Calu3 (cell line): ENCODE results near the gene CDKN2C. TPM values are rescaled to one million over a fixed set of nuclear protein-coding genes. Genes with fewer than 3 reads are reported as not detected.
"Not testable (repeated sequence)": the region's sequence is repeated elsewhere in the genome, so short reads cannot be mapped to it uniquely, and the experiment has no call there.

Source experiments
- BruUV-seq: library from RNA; stranded (reverse); fragments of 400-500 nt; replicated peaks from 2 replicates; lab custom pipeline; 2021; lab: Mats Ljungman, UMichigan
- CTCF ChIA-PET: fragments of 300-600 bp; sonication (Branson Sonifier 250); formaldehyde crosslinking; loops from one replicate; lab custom pipeline; 2022; ENCODE audit warnings: antibody characterized with exemption; lab: Charles Lee
- DNase-seq: peaks from one replicate; pipeline ENCODE4 v3.0.0; 2022
- H3K27ac Mint-ChIP-seq: one replicate; pipeline ENCODE4 v1.8.0; 2022; ENCODE audit warnings: mixed read lengths; ENCODE audit not compliant: unreplicated experiment
- H3K27me3 Mint-ChIP-seq: one replicate; pipeline ENCODE4 v1.8.0; 2022; ENCODE audit warnings: mixed read lengths; ENCODE audit not compliant: unreplicated experiment
- H3K36me3 Mint-ChIP-seq: one replicate; pipeline ENCODE4 v1.8.0; 2022; ENCODE audit warnings: mild to moderate bottlenecking, moderate library complexity, mixed read lengths; ENCODE audit not compliant: insufficient read depth, unreplicated experiment
- H3K4me1 Mint-ChIP-seq: one replicate; pipeline ENCODE4 v1.8.0; 2022; ENCODE audit warnings: mild to moderate bottlenecking, low read depth, mixed read lengths; ENCODE audit not compliant: unreplicated experiment
- H3K4me3 Mint-ChIP-seq: one replicate; pipeline ENCODE4 v1.8.0; 2022; ENCODE audit warnings: mild to moderate bottlenecking, low read depth, moderate library complexity, mixed read lengths; ENCODE audit not compliant: unreplicated experiment
- H3K9me3 Mint-ChIP-seq: one replicate; pipeline ENCODE4 v1.8.0; 2022; ENCODE audit warnings: low read depth, mixed read lengths; ENCODE audit not compliant: unreplicated experiment
- intact Hi-C: fragments of 100-400 bp; cut with micrococcal nuclease; formaldehyde crosslinking; loops from one replicate; pipeline ENCODE4 v1.10.0; 2022; ENCODE audit not compliant: unreplicated experiment
- total RNA-seq: library from RNA; stranded (reverse); gene quantifications from 2 replicates; pipeline ENCODE4 v1.2.3, GENCODE V29; 2022
- TF ChIP-seq, protein P1 (sequence below): fragments of 200-600 bp; IDR thresholded peaks from one replicate; pipeline ENCODE4 v1.8.0; 2022; ENCODE audit warnings: antibody characterized with exemption; ENCODE audit not compliant: unreplicated experiment

The CDKN2C gene
- total RNA-seq, 1 experiment from 2014 or later: 40.2 TPM

DNA sequence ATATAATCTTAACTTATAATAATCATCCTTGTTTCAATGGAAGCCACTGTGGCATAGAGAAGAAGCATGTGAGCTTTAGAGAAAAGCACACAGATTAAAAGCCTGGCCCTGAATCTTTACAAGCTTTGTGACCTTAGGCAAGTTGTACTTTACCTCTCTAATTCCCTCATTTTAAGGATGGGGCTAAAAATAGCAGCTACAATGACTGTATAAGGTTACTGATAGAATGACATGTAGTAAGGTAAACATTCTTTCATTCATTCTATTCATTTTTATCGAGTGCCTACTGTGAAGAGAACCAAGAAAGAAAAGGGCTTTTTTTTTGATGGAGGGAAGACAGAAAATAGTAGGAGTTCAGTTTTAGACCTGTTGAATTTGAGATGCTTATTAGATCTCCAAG lies 25.6 kb downstream of the CDKN2C start:
- Mint-ChIP-seq H3K9me3 (no peaks in the 10 kb centered on the region), H3K27me3 (no peaks in the 10 kb centered on the region), H3K4me1 (no peaks in the 10 kb centered on the region), H3K27ac (no peak overlapping the region), H3K4me3 (no peak overlapping the region), H3K36me3 (no peaks in the 10 kb centered on the region)
- no TSS peak for BruUV-seq
- DNase-seq: no peak
- intact Hi-C loops: loop anchor here (5.0 kb wide), 1 partner anchor 47 kb away; no protein-coding TSS in a partner anchor
- TF ChIP-seq, protein P1, sequence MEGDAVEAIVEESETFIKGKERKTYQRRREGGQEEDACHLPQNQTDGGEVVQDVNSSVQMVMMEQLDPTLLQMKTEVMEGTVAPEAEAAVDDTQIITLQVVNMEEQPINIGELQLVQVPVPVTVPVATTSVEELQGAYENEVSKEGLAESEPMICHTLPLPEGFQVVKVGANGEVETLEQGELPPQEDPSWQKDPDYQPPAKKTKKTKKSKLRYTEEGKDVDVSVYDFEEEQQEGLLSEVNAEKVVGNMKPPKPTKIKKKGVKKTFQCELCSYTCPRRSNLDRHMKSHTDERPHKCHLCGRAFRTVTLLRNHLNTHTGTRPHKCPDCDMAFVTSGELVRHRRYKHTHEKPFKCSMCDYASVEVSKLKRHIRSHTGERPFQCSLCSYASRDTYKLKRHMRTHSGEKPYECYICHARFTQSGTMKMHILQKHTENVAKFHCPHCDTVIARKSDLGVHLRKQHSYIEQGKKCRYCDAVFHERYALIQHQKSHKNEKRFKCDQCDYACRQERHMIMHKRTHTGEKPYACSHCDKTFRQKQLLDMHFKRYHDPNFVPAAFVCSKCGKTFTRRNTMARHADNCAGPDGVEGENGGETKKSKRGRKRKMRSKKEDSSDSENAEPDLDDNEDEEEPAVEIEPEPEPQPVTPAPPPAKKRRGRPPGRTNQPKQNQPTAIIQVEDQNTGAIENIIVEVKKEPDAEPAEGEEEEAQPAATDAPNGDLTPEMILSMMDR: no peak
- CTCF ChIA-PET: no interaction called here

DNA sequence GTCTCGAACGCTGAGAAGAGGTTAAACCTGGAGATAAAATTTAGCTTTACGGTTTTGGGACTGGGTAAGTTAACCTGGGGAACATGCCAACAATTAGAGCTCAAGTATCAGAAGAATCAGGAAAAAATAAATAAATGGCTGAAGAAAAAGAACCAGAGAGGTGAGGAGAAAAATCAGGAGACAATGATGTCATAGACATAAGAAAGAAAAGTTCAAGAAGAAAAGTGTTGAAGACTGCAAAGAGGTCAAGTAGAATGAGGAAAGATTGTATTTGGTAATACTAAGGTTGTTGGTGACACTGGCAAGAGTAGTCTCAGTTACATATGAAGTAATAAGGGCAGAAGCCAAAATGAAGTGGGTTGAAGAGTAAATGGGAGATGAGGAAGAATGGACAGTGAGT lies 26.0 kb downstream of the CDKN2C start:
- CTCF ChIA-PET: interaction anchor here (0.6 kb wide), 1 partner anchor 201 kb away, joined by 6 read pairs; no protein-coding TSS in a partner anchor
- H3K27ac Mint-ChIP-seq: no peak overlapping the region
- H3K27me3 Mint-ChIP-seq: no peaks in the 10 kb centered on the region
- no peaks in the 10 kb centered on the region for H3K4me1 Mint-ChIP-seq
- H3K36me3 Mint-ChIP-seq: no peaks in the 10 kb centered on the region
- TF ChIP-seq, protein P1: no peak
- no peak for DNase-seq
- no TSS peak for BruUV-seq
- H3K4me3 Mint-ChIP-seq: no peak overlapping the region
- no peaks in the 10 kb centered on the region for H3K9me3 Mint-ChIP-seq
- intact Hi-C loops: loop anchor here (5.0 kb wide), 1 partner anchor 46 kb away; no protein-coding TSS in a partner anchor

DNA sequence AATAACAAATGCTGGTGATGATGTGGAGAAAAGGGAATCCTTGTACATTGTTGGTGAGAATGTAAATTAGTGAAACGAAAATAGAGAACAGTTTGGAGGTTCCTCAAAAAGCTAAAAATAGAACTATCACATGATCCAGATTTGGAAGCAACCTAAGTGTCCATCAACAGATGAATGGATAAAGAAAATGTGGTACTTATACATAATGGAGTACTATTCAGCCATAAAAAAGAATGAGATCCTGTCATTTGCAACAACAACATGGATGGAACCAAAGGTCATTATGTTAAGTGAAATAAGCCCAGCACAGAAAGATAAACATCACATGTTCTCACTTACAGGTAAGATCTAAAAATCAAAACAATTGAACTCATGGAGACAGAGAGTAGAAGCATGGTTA lies 29.3 kb downstream of the CDKN2C start:
- intact Hi-C loops: loop anchor here (5.0 kb wide), 1 partner anchor 43 kb away; no protein-coding TSS in a partner anchor
- DNase-seq, H3K27me3 Mint-ChIP-seq, H3K36me3 Mint-ChIP-seq, H3K4me1 Mint-ChIP-seq, H3K4me3 Mint-ChIP-seq, H3K27ac Mint-ChIP-seq, H3K9me3 Mint-ChIP-seq, BruUV-seq: not testable (repeated sequence)
- CTCF ChIA-PET: interaction anchor here (0.7 kb wide), 1 partner anchor 633 kb away, joined by 5 read pairs; no protein-coding TSS in a partner anchor

DNA sequence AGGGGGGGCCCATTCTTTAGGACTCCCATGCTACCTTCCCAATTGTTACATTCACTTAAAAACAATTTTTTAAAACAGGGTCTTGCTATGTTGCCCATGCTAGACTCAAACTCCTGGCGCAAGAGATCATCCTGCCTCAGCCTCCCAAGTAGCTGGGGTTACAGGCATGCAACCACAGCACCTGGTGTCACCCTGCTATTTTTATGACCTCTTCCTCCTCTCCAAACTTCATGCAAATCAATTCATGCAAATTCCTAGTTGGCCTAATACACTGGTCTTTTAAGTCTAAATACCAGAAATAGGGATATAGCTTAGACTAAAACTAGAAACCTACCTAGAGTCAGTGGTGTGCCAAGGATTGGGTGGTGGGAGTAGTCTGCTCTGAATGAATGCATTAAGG lies 30.1 kb downstream of the CDKN2C start:
- intact Hi-C loops: no loop called here
- CTCF ChIA-PET: no interaction called here
- TF ChIP-seq, protein P1: no peak

DNA sequence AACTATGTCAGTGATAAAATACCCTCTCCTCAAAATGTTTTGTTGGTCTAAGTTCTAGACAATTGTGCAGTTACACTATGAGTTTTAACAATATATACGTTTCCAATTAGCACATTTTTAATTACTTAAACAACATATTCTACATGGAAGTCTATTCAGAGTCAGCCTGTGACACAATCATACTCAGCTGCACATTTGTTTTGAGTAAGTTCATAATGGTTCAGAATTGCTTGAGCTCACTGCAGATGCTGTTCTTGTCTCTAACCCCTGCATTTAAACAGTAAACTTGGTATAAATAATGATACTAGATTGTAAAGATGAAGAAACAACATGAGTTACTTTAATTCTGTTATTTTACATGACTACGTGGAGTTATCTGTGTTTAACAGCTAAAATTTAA lies 30.6 kb downstream of the CDKN2C start:
- BruUV-seq: no TSS peak
- no peaks in the 10 kb centered on the region for H3K36me3 Mint-ChIP-seq
- no peak for DNase-seq
- TF ChIP-seq, protein P1: no peak
- H3K4me1 Mint-ChIP-seq: no peaks in the 10 kb centered on the region
- no peak overlapping the region for H3K27ac Mint-ChIP-seq
- H3K9me3 Mint-ChIP-seq: no peaks in the 10 kb centered on the region
- CTCF ChIA-PET: no interaction called here
- intact Hi-C loops: no loop called here
- H3K4me3 Mint-ChIP-seq: no peak overlapping the region
- no peaks in the 10 kb centered on the region for H3K27me3 Mint-ChIP-seq

More for the DNA sequence above, 30.1 kb downstream of the CDKN2C start:
- BruUV-seq: no TSS peak
- Mint-ChIP-seq H3K4me3 (no peak overlapping the region), H3K36me3 (no peaks in the 10 kb centered on the region), H3K27ac (no peak overlapping the region), H3K9me3 (no peaks in the 10 kb centered on the region), H3K27me3 (no peaks in the 10 kb centered on the region), H3K4me1 (no peaks in the 10 kb centered on the region)
- no peak for DNase-seq
